Measurements from ENCODE around the gene ICA1L.
"Not testable (repeated sequence)": the region's sequence is repeated elsewhere in the genome, so short reads cannot be mapped to it uniquely, and the experiment has no call there.

Gene ICA1L

GRCh38 chr2:202847693-202848524 is 23.7 kb downstream of the ICA1L start:
- DNase-seq = no peak

GRCh38 chr2:202844656-202845055 is 26.9 kb downstream of the ICA1L start:
- DNase-seq = no peak

- DNase-seq = no peak
Observed at GRCh38 chr2:202842690-202843089, 28.9 kb downstream of the ICA1L start.

GRCh38 chr2:202841090-202841867 is 30.3 kb downstream of the ICA1L start:
- DNase-seq = no peak

GRCh38 chr2:202831242-202832220 is 40.0 kb downstream of the ICA1L start:
- DNase-seq = peak; percentile 20

- DNase-seq = no peak
Observed at GRCh38 chr2:202824901-202825300, 46.7 kb downstream of the ICA1L start.

GRCh38 chr2:202822411-202822810 is 49.2 kb downstream of the ICA1L start:
- no peak for DNase-seq

- no peak for DNase-seq
Observed at GRCh38 chr2:202821206-202822160, 50.1 kb downstream of the ICA1L start.

- no peak for DNase-seq
Observed at GRCh38 chr2:202818321-202818720, 53.2 kb downstream of the ICA1L start.

GRCh38 chr2:202817771-202818170 is 53.8 kb downstream of the ICA1L start:
- DNase-seq = no peak

GRCh38 chr2:202815548-202816360 is 55.8 kb downstream of the ICA1L start:
- no peak for DNase-seq

- DNase-seq = no peak
Observed at GRCh38 chr2:202814226-202814625, 57.3 kb downstream of the ICA1L start.

GRCh38 chr2:202813387-202813786 is 58.2 kb downstream of the ICA1L start:
- DNase-seq = no peak

GRCh38 chr2:202808754-202809153 is 62.8 kb downstream of the ICA1L start:
- no peak for DNase-seq

GRCh38 chr2:202807431-202808138 is 64.0 kb downstream of the ICA1L start:
- not testable (repeated sequence) for DNase-seq

GRCh38 chr2:202805911-202806310 is 65.7 kb downstream of the ICA1L start:
- DNase-seq = not testable (repeated sequence)

GRCh38 chr2:202797944-202798343 is 73.6 kb downstream of the ICA1L start:
- no peak for DNase-seq

GRCh38 chr2:202790676-202791075 is 80.9 kb downstream of the ICA1L start:
- no peak for DNase-seq

GRCh38 chr2:202786842-202787241 is 84.7 kb downstream of the ICA1L start:
- no peak for DNase-seq

GRCh38 chr2:202782940-202783558 is 88.5 kb downstream of the ICA1L start:
- no peak for DNase-seq

Data from 8988T (cell line).